T-helper 2 cell treated with Interferon-gamma antibody and Interleukin-4, amounts not matched to agents 100 ng/mL and 5 ng/mL, for 36 hours (primary cell): ENCODE measurements around the gene TLE7. TPM values are rescaled to one million over a fixed set of nuclear protein-coding genes. Genes with fewer than 3 reads are reported as not detected.

Experiments used
- total RNA-seq: library from RNA; stranded (reverse); gene quantifications from 2 replicates; pipeline ENCODE4 v1.2.3, GENCODE V29; 2022

Gene TLE7
- total RNA-seq, 1 donor from 2014 or later: not detected

Other genes with a start within 250 kb of the TLE7 start
- gene HYDIN, start 211.3 kb downstream of the TLE7 start, total RNA-seq: not detected in 2 replicates
- 20.7 and 21.1 TPM in 2 replicates for gene CMTR2, start 152.7 kb downstream of the TLE7 start, total RNA-seq
- not detected in 2 replicates for gene CALB2, start 83.3 kb downstream of the TLE7 start, total RNA-seq
- gene ZNF23, start 20.2 kb upstream of the TLE7 start, total RNA-seq: 4.9 and 5.6 TPM in 2 replicates
- 1.8 and 2.8 TPM in 2 replicates for gene ZNF19, start 47.3 kb upstream of the TLE7 start, total RNA-seq
- not detected in 2 replicates for gene CHST4, start 84.4 kb upstream of the TLE7 start, total RNA-seq
- not detected in 2 replicates for gene TAT, start 135.0 kb upstream of the TLE7 start, total RNA-seq
- gene MARVELD3, start 184.1 kb upstream of the TLE7 start, total RNA-seq: not detected in 2 replicates